Measurements from ENCODE around the gene HOXC6. TPM values are rescaled to one million over a fixed set of nuclear protein-coding genes. Genes with fewer than 3 reads are reported as not detected.

HOXC6 gene
- total and polyA plus RNA-seq, 2 donors (not counting 3 experiments of a cell fraction or from before 2014, with no cell fraction given), result 0.58 to 0.72 TPM

GRCh38 chr12:53982648-53983567 lies 45.3 kb upstream of the HOXC6 start:
- no peak overlapping the region for H3K4me2 ChIP-seq (ENCODE audit: insufficient read depth, low read length)
- no peak overlapping the region for H3K4me3 ChIP-seq (replicated peaks in 1 of 3; ENCODE audit: insufficient read depth in 1 of 3, low read depth in 1 of 3, low read length in 3 of 3)
- DNase-seq (ENCODE audit: low read depth, low spot score), result no peak
- H3K36me3 ChIP-seq (ENCODE audit: control insufficient read depth in 2 of 2, extremely low read depth in 1 of 2, insufficient read depth in 2 of 2, low read length in 2 of 2), result no peaks in the 10 kb centered on the region
- peaks cover 86 to 91% of the 10 kb centered on the region in 2 experiments for H3K27me3 ChIP-seq (ENCODE audit: control insufficient read depth in 2 of 2, insufficient read depth in 2 of 2, low read length in 2 of 2)
- intact Hi-C loops (cut with micrococcal nuclease), result no loop called here
- ChIA-PET CTCF (no interaction called here), POLR2A (no interaction called here)
- dilution Hi-C loops (cut with MboI; ENCODE audit: extremely low pct_ligation_motif_present, low sequenced_read_pairs), result no loop called here
- H4K20me1 ChIP-seq (replicated peaks; ENCODE audit: control insufficient read depth, extremely low read depth, insufficient read depth, low read length), result no peaks in the 10 kb centered on the region
- H3K9ac ChIP-seq (replicated peaks; ENCODE audit: extremely low read depth, insufficient read depth, low read length), result no peak overlapping the region
- no peaks in the 10 kb centered on the region for H3K79me2 ChIP-seq (ENCODE audit: control insufficient read depth, insufficient read depth, low read length)
- no peak overlapping the region for H3K27ac ChIP-seq (ENCODE audit: insufficient read depth, low read depth, low read length)
- TF ChIP-seq GATA2 (IDR thresholded peaks at IDR 0.05; ENCODE audit: insufficient read depth, insufficient read length, low read depth, low read length), result no peak
- TF ChIP-seq FOS (IDR thresholded peaks at IDR 0.05; ENCODE audit: borderline replicate concordance, insufficient read depth, low read length), result no peak
- no peak for TF ChIP-seq POLR2A (IDR thresholded peaks at IDR 0.05; ENCODE audit: low read depth, low read length)
- no peak for TF ChIP-seq POLR2AphosphoS5 (IDR thresholded peaks at IDR 0.05; ENCODE audit: insufficient read depth, low read depth, low read length)
- TF ChIP-seq MYC (IDR thresholded peaks at IDR 0.05; ENCODE audit: low read depth, low read length), result no peak
- no peak for TF ChIP-seq JUN (IDR thresholded peaks at IDR 0.05; ENCODE audit: borderline replicate concordance, insufficient read depth, insufficient read length, low read depth)
- no peak for TF ChIP-seq CTCF (IDR thresholded peaks at IDR 0.05; ENCODE audit: extremely low read depth in 1 of 2, insufficient read depth in 1 of 2, low read depth in 1 of 2, low read length in 2 of 2)
- TF ChIP-seq EZH2 (IDR thresholded peaks at IDR 0.05; ENCODE audit: borderline replicate concordance, low read depth, low read length, severe bottlenecking), result no peak
- TF ChIP-seq MAX (IDR thresholded peaks at IDR 0.05; ENCODE audit: insufficient read depth, insufficient read length), result no peak
- H3K9me3 ChIP-seq (replicated peaks; ENCODE audit: control insufficient read depth, insufficient read depth, low read length), result no peaks in the 10 kb centered on the region
- no peaks in the 10 kb centered on the region for H3K4me1 ChIP-seq (ENCODE audit: control insufficient read depth, extremely low read depth, insufficient read depth, low read length)
- BruUV-seq (replicated peaks), result no TSS peak
- FAIRE-seq, result no peak
- H3K9me1 ChIP-seq (replicated peaks; ENCODE audit: control insufficient read depth, extremely low read depth, insufficient read depth, low read length), result no peaks in the 10 kb centered on the region
- no peak overlapping the region for H2AFZ ChIP-seq (ENCODE audit: low read depth, low read length)
